Stimulated activated CD8-positive, alpha-beta memory T cell treated with anti-CD3 and anti-CD28 coated beads, Interleukin-4, amount 100 ng/mL, for 4 hours (primary cell): ENCODE data around the gene SLC12A4.
"Not testable (repeated sequence)": the region's sequence is repeated elsewhere in the genome, so short reads cannot be mapped to it uniquely, and the experiment has no call there.

ENCODE experiments used
- DNase-seq, 2 donors: peaks; one replicate each; pipeline ENCODE4 v3.0.0-alpha.2; 2020; ENCODE audit warnings: low read depth in 2 of 2, low spot score in 1 of 2

The SLC12A4 gene

DNA sequence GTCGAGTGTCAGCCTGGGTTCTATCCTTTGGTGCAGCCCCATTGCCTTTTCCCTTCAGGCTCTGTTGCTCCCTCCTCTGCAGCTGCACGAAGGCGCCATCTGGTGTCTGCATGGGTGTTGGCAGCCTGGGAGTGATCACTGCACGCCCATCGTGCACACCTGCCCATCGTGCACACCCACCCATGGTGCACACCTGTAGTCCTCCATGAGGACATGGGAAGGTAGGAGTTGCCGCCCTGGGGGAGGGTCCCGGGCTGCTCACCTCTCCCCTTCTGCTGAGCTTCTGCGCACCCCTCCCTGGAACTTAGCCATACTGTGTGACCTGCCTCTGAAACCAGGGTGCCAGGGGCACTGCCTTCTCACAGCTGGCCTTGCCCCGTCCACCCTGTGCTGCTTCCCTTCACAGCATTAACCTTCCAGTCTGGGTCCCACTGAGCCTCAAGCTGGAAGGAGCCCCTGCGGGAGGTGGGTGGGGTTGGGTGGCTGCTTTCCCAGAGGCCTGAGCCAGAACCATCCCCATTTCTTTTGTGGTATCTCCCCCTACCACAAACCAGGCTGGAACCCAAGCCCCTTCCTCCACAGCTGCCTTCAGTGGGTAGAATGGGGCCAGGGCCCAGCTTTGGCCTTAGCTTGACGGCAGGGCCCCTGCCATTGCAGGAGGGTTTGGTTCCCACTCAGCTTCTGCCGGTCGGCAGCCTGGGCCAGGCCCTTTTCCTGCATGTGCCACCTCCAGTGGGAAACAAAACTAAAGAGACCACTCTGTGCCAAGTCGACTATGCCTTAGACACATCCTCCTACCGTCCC lies 39.7 kb downstream of the SLC12A4 start:
- peak; percentile 41 to 58 for DNase-seq

DNA sequence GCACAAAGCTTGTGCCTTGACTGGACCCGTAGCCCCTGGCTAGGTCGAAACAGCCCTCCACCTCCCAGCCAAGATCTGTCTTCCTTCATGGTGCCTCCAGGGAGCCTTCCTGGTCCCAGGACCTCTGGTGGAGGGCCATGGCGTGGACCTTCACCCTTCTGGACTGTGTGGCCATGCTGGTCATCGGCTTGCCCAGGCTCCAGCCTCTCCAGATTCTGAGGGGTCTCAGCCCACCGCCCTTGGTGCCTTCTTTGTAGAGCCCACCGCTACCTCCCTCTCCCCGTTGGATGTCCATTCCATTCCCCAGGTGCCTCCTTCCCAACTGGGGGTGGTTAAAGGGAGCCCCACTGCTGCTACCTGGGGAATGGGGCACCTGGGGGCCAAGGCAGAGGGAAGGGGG lies 40.3 kb downstream of the SLC12A4 start:
- no peak for DNase-seq

DNA sequence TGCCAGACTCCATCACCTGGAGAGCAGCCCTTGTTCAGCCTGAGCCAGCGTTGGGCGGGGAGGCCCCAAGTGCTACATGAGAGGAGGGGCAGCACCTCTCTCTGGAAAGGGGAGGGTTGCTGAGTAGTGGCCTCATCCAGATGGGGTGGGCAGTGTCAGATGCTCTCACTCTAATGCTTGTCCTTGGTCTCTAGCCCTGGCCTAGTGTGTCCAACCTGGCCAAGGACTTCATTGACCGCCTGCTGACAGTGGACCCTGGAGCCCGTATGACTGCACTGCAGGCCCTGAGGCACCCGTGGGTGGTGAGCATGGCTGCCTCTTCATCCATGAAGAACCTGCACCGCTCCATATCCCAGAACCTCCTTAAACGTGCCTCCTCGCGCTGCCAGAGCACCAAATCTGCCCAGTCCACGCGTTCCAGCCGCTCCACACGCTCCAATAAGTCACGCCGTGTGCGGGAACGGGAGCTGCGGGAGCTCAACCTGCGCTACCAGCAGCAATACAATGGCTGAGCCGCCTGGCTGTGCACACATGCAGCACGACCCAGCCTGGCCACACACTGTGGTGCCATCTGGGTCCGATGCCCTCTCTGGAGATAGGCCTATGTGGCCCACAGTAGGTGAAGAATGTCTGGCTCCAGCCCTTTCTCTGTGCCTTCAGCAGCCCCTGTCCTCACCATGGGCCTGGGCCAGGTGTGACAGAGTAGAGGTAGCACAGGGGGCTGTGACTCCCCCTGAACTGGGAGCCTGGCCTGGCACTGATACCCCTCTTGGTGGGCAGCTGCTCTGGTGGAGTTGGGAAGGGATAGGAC lies 41.1 kb downstream of the SLC12A4 start:
- no peak for DNase-seq

DNA sequence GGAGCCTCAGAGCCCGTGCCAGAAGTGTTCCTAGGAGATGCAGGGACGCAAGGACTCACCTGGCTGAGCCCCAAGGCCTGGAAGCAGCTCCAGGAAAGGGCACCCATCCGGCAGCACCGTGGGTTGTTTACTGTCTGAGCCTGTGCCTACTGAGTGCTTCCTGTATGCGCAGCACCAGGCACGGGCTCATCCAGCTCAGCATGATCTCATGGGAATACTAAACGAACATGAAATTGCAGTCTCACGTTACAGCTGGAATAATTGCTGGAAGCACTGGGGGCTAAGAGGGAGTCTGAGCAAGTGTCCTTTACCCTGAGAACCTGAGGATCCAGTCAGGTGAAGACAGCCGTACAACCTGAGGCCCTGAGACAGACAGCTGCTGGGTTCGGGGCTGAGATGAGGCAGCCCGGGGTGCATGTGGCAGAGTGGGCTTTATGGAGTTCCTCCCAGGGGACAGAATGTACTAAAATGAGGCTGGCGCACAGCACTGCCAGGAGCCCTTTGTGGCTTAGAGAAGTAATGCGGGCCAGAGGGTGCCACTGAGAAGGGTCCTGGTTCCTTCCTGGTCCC lies 42.2 kb downstream of the SLC12A4 start:
- DNase-seq, result no peak

DNA sequence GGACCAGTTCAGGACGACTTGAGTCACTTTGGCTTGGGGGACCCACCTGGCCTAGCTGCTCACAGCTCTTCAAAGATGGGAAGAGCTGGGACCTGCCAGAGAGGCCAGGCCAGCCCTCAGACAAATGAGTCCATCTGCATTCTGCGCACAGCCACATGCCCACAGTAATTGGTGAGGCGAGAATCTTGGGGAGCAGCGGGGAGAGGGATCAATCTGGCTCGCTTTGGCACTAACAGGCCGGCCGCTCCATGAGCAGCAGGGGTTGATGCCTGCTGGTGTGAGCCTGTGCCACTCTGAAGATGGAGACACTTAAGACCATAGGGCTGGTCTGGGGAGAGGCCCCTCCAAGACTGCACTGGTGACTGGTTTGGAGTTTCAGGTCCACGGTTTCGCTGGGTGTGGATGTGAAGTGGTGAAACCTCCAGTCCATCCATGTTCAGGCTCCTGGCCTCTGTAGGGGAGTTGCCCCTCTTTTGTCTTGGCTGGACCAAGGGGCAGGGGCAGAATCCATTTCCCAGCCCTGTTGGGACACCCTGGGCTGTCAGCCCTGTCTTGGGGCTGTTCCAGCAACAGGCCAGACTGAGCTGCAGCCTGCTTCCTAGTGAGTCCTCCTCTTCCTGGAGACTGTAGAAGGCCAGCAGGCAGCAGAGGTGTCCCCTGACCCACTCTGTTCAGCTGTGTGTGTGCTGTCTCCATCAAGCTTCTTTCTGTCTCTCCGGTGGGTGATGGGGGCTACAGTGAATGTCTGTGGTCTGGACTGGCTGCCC lies 44.1 kb downstream of the SLC12A4 start:
- DNase-seq, result no peak

DNA sequence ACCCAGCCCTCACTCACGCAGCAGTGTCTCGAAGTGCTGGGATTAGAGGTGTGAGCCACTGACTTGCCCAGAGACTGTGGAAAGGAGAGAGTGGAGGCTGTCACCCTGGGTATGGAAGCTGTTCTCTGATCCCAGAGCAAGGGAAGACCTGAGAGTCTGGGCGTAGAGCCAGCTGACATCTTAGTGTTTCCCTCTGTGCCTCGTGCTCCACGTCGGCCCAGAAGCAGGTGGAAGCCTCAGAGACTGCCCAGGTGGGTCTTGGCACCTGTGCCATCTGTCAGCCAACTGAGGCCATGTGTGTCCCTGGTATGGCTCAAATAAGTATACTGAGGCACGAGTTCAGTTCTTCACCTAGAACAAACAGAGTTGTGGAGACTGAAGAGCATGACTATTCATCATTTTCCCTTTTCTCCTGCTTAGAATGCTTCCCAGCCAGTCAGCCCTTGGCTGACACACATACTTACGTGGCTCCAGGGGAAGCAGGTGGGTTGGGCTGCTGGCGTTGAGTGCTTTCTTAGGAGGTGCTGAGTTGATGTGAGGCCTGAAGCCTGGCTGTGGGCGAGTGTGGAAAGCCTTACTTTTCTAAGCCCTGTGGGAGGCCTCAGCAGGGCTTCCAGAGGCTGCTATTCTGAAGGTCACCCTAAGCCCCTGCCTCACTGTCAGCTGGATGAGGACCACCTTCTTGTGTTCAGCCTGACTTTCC lies 44.9 kb downstream of the SLC12A4 start:
- DNase-seq, result no peak

DNA sequence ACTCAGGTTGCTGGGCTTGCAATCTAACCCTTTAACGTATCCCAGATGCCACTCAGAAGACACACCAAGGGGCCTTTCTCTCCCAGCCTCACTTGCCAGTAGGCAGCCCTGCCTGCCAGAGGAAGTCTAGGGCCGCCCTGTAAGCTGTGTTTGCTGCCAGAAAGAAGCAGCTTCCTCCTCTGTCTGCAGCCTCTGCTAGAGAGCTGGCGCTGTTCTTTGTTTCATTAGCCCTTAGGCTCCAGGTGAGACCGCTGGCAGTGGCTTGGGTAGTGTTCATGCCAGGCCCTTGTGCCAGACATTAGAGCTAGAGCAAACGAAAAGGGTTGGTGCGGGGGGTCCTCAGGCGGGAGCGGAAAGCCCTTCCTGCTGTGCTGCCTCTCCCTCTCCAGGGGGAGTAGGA lies 45.7 kb downstream of the SLC12A4 start:
- no peak for DNase-seq

DNA sequence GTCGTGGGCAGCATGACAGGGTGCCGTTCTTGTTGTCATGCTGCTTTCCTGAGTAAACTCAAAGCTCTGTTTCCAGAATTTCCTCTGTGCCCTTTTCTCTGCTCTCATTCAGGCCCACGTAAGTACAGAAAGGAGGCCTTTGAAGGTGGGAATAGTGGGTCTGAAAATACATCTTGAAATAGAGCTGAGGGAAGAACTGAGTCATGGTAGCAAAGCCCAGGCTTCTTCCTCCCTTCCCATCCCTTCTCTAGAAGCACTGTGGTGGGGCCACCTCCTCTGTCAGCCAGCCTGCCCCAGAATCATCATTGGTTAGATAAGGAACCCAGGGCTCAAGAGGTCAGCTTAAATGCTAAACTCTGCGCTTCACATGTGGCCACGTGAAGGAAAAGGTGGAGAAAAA lies 46.2 kb downstream of the SLC12A4 start:
- no peak for DNase-seq

DNA sequence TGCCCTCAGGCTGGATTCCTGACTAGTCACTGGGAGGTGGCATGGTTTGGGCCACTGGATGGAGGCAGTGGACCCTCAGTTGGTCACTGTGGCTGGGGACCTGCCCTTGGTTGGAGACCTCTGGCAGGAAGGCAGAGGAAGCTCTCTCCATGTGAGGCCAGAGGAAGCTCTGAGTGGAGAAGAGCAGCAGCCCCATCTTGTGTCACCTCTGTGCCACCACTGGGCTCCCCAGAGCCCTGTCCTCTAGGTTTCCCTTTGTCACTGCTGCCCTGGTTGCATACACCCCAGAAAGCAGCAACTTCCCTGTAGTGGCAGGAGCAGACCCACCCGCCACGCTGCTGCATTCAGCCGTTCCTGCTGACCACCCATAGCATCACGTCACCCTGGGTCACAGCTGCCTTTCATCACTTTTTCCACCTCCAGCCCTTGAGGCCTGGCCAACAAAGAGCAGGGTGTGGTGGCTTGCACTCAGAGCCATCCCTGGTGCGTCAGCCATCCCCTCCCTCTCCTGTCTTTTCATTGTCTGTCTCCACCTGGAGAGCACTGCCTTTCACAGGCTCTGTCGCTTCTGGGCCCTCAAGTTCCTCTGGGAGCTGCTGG lies 48.7 kb downstream of the SLC12A4 start:
- no peak for DNase-seq

DNA sequence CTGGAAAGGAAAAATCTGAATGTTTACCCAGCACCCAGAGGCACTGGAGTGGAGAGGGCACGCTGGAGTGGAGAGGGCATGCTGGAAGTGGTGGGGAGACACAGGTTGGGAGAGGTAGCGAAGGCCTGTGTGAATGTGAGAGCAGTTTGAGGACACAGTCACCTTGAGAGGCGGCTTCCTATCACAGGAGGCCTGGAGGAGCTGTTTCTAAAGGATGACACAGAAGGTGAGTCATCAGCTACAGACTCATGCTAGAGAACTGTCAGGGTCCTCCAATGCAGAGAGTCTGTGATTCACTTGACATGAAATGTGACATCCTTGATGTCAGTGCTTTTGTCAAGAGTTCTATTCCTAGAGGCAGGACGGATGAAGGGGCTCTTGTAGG lies 50.6 kb downstream of the SLC12A4 start:
- no peak for DNase-seq

DNA sequence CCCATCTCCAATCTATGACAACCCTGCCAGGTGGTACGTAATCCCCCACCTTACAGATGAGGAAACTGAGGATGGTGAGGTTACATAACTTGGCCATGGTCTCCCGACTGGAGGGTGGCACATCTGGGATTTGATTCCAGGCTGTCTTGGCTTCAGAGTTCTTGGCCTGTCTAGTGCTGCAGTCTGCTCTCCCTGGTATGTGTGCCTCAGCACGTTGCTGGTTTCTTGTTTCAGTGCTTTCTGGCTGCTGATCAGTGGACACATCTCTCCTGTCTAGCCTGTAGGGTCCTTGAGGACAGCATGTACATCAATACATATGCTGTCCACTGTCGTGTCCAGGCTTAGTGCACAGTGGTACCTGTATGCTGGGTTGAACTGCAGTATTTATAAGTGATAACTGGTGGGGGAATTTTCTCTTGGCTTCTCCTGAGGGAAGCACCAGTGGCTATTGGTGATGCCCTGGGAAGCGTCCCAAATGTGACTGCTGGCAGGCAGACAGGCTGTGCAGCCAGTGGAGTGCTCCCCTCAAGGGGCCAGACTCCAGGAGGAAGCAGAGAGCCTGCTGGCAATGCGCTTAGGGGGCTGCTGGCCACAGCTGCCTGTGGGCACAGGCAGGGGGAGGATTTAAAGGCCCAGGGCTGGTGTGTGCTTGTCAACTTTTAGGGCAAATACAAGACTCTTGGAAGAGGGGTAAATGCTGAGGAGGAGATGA lies 51.1 kb downstream of the SLC12A4 start:
- DNase-seq, result no peak

DNA sequence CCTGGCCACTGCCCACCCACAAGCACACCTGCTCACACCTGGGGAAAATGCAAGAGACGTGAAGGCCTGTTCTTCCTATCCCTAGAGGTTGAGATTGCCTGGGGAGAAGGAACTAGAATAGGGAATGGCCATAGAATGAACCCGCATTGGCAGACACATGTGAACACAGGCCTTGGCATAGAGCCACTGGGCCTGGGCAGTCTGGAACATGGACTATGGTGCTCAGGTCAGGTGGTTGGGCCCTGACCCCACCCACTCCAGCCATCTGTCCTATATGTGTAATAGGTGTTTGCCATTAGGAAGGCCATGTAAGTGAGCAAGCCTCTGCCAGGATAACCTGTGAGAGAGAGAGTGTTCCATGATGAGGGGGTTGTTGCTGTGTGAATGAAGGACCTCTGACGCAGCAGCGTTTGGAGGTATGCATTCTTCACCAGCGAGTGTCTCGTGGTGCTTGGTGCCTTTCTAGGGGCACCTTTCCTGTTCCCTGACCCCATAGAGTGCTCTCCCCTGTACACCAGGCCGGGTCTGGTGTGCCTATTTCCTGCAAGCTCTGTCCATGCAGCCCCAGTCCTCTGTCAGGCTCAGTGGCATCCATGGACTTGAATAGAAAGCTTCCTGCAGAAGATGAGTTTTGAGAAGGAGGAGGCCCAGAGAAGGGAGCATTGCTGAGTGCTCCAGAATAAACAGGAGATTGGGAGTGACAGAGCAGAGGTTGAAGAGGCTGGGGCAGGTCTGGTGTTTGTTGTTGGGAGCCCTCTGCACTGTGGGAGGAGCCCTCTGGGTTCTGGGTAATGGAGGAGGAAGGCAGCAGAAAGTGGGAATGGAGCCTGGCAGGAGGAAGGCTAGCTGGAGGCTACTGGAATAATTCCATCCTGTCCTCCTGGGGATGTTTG lies 52.4 kb downstream of the SLC12A4 start:
- no peak for DNase-seq

DNA sequence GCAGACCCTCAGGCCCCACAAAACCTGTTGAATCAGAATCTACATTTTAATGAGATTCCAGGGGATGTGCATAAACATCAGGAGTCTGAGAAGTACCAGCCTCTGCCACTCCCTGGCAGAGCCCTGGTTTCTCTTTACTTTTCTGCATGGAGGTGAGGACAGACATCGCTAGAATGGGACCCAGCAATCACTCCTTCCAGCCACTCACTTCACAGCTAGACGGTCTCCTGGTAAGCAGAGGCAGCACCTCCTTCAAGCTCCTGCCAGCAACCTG lies 53.0 kb downstream of the SLC12A4 start:
- not testable (repeated sequence) for DNase-seq

DNA sequence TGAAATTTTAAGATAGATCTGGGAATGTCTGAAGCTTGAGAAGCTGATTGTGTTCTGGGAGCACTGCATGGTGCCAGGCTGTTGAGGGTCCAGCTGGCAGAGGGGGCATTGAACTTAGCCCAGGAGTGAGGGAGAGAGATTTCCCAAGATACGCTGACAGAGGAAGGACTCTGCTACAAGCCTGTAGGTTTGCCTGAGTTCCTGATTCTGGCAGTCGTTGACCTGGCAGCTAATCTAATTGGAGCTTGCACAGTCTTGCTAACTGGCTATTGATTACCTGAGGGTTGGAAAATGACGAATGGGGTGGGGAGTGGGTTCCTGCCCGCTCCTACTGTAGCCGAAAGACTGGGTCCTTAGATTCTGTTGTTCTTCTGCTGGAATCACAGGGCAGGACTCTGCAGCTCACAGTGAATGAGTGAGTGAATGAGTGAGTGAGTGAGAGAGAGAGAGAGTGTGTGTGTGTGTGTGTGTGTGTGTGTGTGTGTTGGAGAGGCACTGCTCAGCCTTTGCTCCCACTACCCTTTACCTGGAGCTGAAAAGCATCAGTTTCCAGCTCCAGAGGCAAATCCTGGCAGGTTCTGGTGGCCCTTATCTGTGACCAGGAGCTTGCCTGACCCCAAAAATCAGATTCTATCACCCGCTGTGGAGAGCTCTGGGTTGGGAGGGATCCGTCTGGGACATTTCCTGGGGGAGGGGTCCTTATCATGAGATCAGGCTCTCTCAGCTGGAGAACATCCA lies 53.5 kb downstream of the SLC12A4 start:
- no peak for DNase-seq

DNA sequence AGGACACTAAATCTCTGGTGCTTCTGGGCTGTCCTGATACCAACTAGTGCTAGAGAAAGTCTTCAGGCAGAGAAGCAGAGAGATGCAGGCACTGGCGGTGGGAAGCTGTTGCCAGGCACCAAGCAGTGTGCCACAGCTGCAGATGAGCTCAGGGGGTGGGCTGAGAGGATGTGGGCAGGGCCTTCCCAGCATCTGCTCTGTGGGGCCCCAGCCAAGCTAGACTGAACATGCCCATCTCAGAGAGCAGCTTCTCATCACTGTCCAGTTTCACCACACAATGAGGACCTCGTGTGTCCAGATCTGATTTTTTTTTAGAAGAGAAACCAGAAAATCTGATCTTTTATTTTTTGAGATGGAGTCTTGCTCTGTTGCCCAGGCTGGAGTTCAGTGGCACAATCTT lies 58.3 kb downstream of the SLC12A4 start:
- DNase-seq, result no peak

DNA sequence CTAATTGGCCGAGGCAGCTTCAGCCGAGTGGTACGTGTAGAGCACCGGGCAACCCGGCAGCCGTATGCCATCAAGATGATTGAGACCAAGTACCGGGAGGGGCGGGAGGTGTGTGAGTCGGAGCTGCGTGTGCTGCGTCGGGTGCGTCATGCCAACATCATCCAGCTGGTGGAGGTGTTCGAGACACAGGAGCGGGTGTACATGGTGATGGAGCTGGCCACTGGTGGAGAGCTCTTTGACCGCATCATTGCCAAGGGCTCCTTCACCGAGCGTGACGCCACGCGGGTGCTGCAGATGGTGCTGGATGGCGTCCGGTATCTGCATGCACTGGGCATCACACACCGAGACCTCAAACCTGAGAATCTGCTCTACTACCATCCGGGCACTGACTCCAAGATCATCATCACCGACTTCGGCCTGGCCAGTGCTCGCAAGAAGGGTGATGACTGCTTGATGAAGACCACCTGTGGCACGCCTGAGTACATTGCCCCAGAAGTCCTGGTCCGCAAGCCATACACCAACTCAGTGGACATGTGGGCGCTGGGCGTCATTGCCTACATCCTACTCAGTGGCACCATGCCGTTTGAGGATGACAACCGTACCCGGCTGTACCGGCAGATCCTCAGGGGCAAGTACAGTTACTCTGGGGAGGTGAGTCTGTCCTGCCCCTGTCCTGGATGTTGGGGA lies 59.2 kb downstream of the SLC12A4 start:
- no peak for DNase-seq

DNA sequence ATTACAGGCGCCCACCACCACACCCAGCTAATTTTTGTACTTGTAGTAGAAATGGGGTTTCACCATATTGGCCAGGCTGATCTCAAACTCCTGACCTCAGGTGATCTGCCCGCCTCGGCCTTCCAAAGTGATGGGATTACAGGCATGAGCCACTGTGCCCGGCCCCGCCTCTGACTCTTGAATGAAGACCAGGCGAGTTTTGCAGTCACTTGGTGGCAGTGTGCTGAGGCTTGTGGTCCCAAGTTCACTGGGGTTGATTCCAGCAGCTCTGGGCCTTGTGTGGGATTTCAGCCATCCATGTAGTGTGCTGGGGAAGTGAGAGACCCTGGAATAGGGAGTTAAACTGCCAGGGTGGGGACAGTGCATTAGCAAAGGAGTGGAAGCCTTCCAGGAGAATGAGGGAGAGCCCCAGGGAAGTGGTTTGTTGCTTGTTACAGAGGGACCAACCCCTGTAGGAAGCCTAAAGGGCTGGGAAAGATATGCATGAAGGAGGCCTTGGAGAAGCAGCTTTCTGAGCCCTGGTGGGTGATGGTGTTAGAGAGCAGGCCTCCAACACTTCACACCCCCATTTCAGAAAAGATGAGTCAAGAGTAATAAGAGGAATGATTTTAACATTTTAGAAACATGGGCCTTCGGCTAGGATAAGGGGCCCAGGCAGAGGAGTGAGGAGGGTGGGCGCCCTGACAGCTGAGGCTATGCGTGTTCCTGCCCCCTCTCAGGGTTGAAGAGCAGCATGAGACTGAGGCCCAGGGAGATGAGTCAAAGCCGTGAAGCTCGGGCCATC lies 60.8 kb downstream of the SLC12A4 start:
- no peak for DNase-seq
